HG03457 (cell line): ENCODE measurements around the gene DHRS7B.
"Not testable (repeated sequence)": the region's sequence is repeated elsewhere in the genome, so short reads cannot be mapped to it uniquely, and the experiment has no call there.

Experiments used
- ATAC-seq: cut with Tn5 transposase; IDR thresholded peaks from one replicate; pipeline ENCODE4 v1.9.1; 2021; ENCODE audit warnings: moderate number of reproducible peaks; ENCODE audit not compliant: unreplicated experiment

The DHRS7B gene

GRCh38 chr17:21107067-21107650 lies 19.6 kb upstream of the DHRS7B start:
- ATAC-seq: not testable (repeated sequence)

GRCh38 chr17:21108651-21109050 lies 18.1 kb upstream of the DHRS7B start:
- no peak for ATAC-seq

- ATAC-seq: no peak
These were observed 13.6 kb upstream of the DHRS7B start for GRCh38 chr17:21113049-21113690.

GRCh38 chr17:21113716-21114115 lies 13.0 kb upstream of the DHRS7B start:
- ATAC-seq: no peak

GRCh38 chr17:21114791-21115190 lies 12.0 kb upstream of the DHRS7B start:
- not testable (repeated sequence) for ATAC-seq

- no peak for ATAC-seq
These were observed 7.4 kb upstream of the DHRS7B start for GRCh38 chr17:21119247-21119918.

GRCh38 chr17:21119919-21120249 lies 6.9 kb upstream of the DHRS7B start:
- ATAC-seq: no peak

GRCh38 chr17:21124086-21124485 lies 2.7 kb upstream of the DHRS7B start:
- ATAC-seq: no peak

- ATAC-seq: not testable (repeated sequence)
These were observed 2.2 kb upstream of the DHRS7B start for GRCh38 chr17:21124517-21124916.

- no peak for ATAC-seq
These were observed 902 bp upstream of the DHRS7B start for GRCh38 chr17:21125862-21126261.

GRCh38 chr17:21127509-21128077 lies 829 bp downstream of the DHRS7B start:
- no peak for ATAC-seq

- ATAC-seq: no peak
These were observed 2.4 kb downstream of the DHRS7B start for GRCh38 chr17:21129023-21129681.

- no peak for ATAC-seq
These were observed 4.4 kb downstream of the DHRS7B start for GRCh38 chr17:21131137-21131536.

- no peak for ATAC-seq
These were observed 5.7 kb downstream of the DHRS7B start for GRCh38 chr17:21132428-21132827.

- ATAC-seq: no peak
These were observed 7.8 kb downstream of the DHRS7B start for GRCh38 chr17:21134559-21134958.

GRCh38 chr17:21140911-21141310 lies 14.1 kb downstream of the DHRS7B start:
- peak; percentile 73 for ATAC-seq

- ATAC-seq: no peak
These were observed 14.6 kb downstream of the DHRS7B start for GRCh38 chr17:21141331-21141730.

- ATAC-seq: not testable (repeated sequence)
These were observed 15.3 kb downstream of the DHRS7B start for GRCh38 chr17:21142065-21142464.

- no peak for ATAC-seq
These were observed 16.9 kb downstream of the DHRS7B start for GRCh38 chr17:21143695-21144094.

GRCh38 chr17:21144299-21144698 lies 17.5 kb downstream of the DHRS7B start:
- ATAC-seq: not testable (repeated sequence)

GRCh38 chr17:21146362-21147015 lies 19.7 kb downstream of the DHRS7B start:
- ATAC-seq: no peak
